Spinal cord (tissue), 10 donors: Measurements from ENCODE around the gene ANKRD22. TPM values are rescaled to one million over a fixed set of nuclear protein-coding genes. Genes with fewer than 3 reads are reported as not detected.

Experiments
- DNase-seq, 6 donors: peaks; one replicate each; pipeline versions ENCODE4 v3.0.0 to v3.0.0-alpha.2; 2013 to 2015; ENCODE audit warnings: low spot score in 6 of 6, low read depth in 4 of 6
- H3K27ac ChIP-seq: one replicate; pipeline ENCODE4 v1.5.1; 2013; ENCODE audit warnings: low read depth, low read length, control low read depth
- H3K27me3 ChIP-seq: one replicate; pipeline ENCODE4 v1.6.1; 2013; ENCODE audit warnings: low read length; ENCODE audit not compliant: control insufficient read depth, insufficient read depth
- H3K36me3 ChIP-seq: one replicate; pipeline ENCODE4 v1.6.1; 2013; ENCODE audit warnings: low read length; ENCODE audit not compliant: control insufficient read depth, insufficient read depth
- H3K4me1 ChIP-seq: one replicate; pipeline ENCODE4 v1.6.1; 2013; ENCODE audit warnings: low read length; ENCODE audit not compliant: control insufficient read depth, insufficient read depth
- H3K4me3 ChIP-seq: one replicate; pipeline ENCODE4 v1.5.1; 2013; ENCODE audit warnings: low read depth, low read length, control low read depth
- H3K9me3 ChIP-seq: one replicate; pipeline ENCODE4 v1.6.1; 2013; ENCODE audit warnings: low read length; ENCODE audit not compliant: control insufficient read depth, insufficient read depth
- WGBS: methylation state at CpG from one replicate; pipeline ENCODE4 v1.1.5; 2013; ENCODE audit warnings: missing lambda C conversion rate; ENCODE audit not compliant: insufficient coverage; 5-methylcytosine and 5-hydroxymethylcytosine counted together
- polyA plus RNA-seq, 2 donors: library from polyadenylated mRNA; unstranded; fragments of 120-200 nt; gene quantifications; one replicate each; pipeline ENCODE4 v1.2.1, GENCODE V29; 2013; ENCODE audit not compliant: insufficient read length in 2 of 2
- total RNA-seq, 2 donors: library from RNA; depleted of rRNA in 1 of 2; stranded (reverse); fragments of 120-200 nt in 1 of 2; fragments of >200 nt in 1 of 2; gene quantifications; one replicate each; pipeline versions ENCODE4 v1.2.3 to v1.2.4, GENCODE V29; 2013 to 2014
- donor health status: healthy.

Gene ANKRD22
- total and polyA plus RNA-seq, 4 donors = 0.17 to 0.70 (median 0.59) TPM; not detected in 1

- no peaks in the 10 kb centered on the region for H3K27me3 ChIP-seq
- H3K4me1 ChIP-seq = no peaks in the 10 kb centered on the region
- no peak for DNase-seq
- H3K36me3 ChIP-seq = no peaks in the 10 kb centered on the region
- no peak overlapping the region for H3K27ac ChIP-seq
- 44% methylated on average over 3 of the region's 6 CpGs for WGBS
- no peaks in the 10 kb centered on the region for H3K9me3 ChIP-seq
- H3K4me3 ChIP-seq = no peak overlapping the region
These were observed 47.4 kb downstream of the ANKRD22 start for GRCh38 chr10:88804083-88804812.

DNA sequence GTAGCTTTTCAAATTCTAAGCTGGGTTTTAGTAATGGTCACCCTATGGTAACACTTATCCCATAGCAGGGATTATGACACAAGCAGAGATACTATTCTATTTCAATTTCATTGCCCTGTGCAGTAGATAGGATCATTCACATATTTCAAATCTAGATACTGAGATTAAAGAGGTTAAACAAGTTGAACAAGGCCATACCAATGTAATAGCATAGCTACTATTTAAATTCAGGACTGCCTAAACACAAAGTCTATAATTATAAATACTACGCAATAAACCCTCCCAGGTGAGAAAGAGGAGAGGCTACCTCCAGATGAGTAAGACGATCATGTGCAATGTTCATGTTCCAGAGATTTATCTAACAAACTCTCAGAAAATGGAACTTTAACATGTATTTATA lies 48.0 kb downstream of the ANKRD22 start:
- no peak overlapping the region for H3K4me3 ChIP-seq
- no CpG with 5 or more reads among the region's 2 CpGs for WGBS
- H3K9me3 ChIP-seq = no peaks in the 10 kb centered on the region
- H3K27ac ChIP-seq = no peak overlapping the region
- no peaks in the 10 kb centered on the region for H3K4me1 ChIP-seq
- no peak for DNase-seq
- no peaks in the 10 kb centered on the region for H3K36me3 ChIP-seq
- H3K27me3 ChIP-seq = no peaks in the 10 kb centered on the region

GRCh38 chr10:88802523-88803285 lies 48.9 kb downstream of the ANKRD22 start, which contains the start of gene LIPM:
LIPM (plus strand) TSS chr10:88802730; CDS start chr10:88802897, 167 bp downstream.
- Histone ChIP-seq H3K4me1 (no peaks in the 10 kb centered on the region), H3K4me3 (no peak within 1 kb of the TSS), H3K27me3 (no peaks in the 10 kb centered on the region), H3K27ac (no peak within 1 kb of the TSS), H3K9me3 (no peaks in the 10 kb centered on the region), H3K36me3 (no peaks in the 10 kb centered on the region)
- 80% methylated on average over 1 of the region's 2 CpGs for WGBS
- DNase-seq = no peak

DNA sequence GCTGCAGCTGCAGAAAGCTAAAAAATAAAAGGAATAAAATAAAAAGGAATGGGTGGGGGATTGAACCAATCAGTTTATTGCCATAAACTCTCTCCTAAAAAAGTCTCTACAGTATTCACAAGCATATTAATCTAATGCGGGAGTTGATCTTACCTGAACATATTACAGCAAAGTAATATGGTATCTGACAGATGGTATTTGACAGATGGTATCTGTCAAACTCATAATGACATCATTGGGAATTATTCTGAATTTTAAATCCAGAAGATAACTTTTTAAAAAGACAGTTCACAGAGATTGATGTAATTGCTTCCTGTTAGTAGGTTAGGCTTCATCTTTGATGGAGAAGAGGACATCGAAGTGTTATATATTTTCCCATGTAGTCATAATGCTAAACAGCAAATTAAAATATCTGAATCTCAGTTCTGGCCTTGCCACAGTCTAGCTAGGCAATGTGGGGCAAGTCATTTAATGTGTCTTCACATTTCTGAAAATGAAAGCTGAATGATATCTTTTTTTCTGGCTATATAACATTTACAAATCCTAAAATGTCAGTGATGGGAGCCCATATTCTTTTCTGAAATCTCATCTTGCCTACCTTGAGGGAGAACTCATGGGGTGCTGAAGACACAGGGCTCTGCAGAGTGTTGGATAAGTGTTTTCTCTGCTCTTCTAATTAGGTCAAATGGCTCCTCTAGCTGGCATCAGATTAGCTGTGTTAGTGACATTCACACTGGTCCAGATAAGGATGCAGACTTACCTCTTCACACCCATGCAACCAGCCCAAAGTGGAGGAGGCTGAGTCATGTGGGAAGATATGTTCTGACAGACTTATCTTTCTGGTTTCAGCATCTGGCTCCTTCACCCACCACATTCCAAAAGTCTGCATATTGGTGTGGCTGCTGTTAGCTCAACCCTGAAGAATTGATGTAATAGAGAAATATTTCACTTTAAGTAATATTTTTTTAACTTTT lies 51.2 kb downstream of the ANKRD22 start:
- no peak for DNase-seq
- no peak overlapping the region for H3K27ac ChIP-seq
- H3K4me3 ChIP-seq = no peak overlapping the region
- no peaks in the 10 kb centered on the region for H3K4me1 ChIP-seq
- no peaks in the 10 kb centered on the region for H3K9me3 ChIP-seq
- H3K36me3 ChIP-seq = no peaks in the 10 kb centered on the region
- no peaks in the 10 kb centered on the region for H3K27me3 ChIP-seq
- no CpG with 5 or more reads among the region's 2 CpGs for WGBS

DNA sequence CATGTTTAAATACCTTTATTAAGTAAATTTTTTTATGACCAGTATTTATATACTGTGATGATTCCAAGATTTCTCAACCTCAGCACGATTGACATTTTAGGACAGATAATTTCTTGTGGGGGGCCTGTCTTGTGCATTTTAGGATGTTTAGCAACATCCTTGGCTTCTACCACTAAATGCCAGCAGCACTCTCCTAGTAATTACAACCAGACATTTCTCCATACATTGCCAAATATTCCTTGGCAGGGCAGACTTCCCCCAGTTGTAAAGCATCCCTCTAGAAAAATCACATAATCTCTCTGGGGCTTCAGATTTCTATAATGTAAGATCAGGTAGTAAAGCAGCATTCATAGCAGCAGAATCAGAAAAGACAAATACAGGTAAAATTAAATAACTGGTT lies 56.9 kb downstream of the ANKRD22 start:
- no CpG with 5 or more reads among the region's 1 CpG for WGBS
- DNase-seq = no peak
- Histone ChIP-seq H3K9me3 (no peaks in the 10 kb centered on the region), H3K36me3 (no peaks in the 10 kb centered on the region), H3K27ac (no peak overlapping the region), H3K4me1 (no peaks in the 10 kb centered on the region), H3K4me3 (no peak overlapping the region), H3K27me3 (no peaks in the 10 kb centered on the region)

GRCh38 chr10:88793712-88794299 lies 57.8 kb downstream of the ANKRD22 start:
- Histone ChIP-seq H3K4me1 (no peaks in the 10 kb centered on the region), H3K4me3 (no peak overlapping the region), H3K27ac (no peak overlapping the region), H3K36me3 (no peaks in the 10 kb centered on the region), H3K27me3 (no peaks in the 10 kb centered on the region), H3K9me3 (no peaks in the 10 kb centered on the region)
- 83% methylated on average over 1 of the region's 2 CpGs for WGBS
- no peak for DNase-seq

DNA sequence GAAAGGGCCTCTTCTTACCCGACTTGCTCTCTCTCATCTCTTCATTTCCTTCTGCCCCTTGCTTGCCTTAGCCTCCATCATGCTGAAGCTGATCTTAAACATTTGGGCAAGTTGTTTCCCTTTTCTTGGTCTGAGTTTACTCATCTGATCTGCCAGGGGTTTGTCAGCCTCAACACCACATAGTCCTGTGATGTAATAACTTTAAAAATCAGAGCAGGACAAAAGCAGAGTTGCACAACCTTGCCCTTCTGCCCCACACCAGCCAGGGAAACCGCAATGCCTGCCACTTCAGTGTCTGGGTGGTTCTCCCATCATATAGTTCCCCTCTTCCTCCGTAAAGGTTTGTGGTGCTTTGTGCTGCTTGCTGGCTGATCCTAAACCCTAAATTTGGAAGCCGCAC lies 59.0 kb downstream of the ANKRD22 start:
- Histone ChIP-seq H3K9me3 (no peaks in the 10 kb centered on the region), H3K36me3 (no peaks in the 10 kb centered on the region), H3K4me1 (no peaks in the 10 kb centered on the region), H3K4me3 (no peak overlapping the region), H3K27me3 (no peaks in the 10 kb centered on the region), H3K27ac (no peak overlapping the region)
- no peak for DNase-seq
- 75% methylated on average over 2 of the region's 4 CpGs for WGBS

DNA sequence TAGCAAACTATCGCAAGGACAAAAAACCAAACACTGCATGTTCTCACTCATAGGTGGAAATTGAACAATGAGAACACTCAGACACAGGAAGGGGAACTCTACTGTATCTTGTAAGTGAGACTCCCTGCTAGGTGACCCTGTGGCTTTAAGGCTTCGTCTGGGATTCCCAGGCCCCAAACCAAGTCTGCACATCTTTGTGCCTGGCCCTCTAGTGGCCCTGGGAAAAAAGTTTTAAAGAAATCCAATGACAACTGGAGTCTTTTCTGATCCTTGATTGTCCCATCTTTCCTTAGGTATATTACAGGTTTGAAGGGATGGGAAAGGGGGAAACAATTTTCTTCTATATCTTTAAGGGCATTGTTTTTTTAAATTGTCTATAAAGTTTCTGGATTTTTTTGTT lies 59.7 kb downstream of the ANKRD22 start:
- Histone ChIP-seq H3K4me3 (no peak overlapping the region), H3K9me3 (no peaks in the 10 kb centered on the region), H3K27me3 (no peaks in the 10 kb centered on the region), H3K36me3 (no peaks in the 10 kb centered on the region), H3K4me1 (no peaks in the 10 kb centered on the region), H3K27ac (no peak overlapping the region)
- DNase-seq = no peak
- WGBS = 50% methylated on average over 2 of the region's 2 CpGs

GRCh38 chr10:88788924-88789323 lies 62.7 kb downstream of the ANKRD22 start:
- Histone ChIP-seq H3K9me3 (no peaks in the 10 kb centered on the region), H3K36me3 (no peaks in the 10 kb centered on the region), H3K27ac (no peak overlapping the region), H3K27me3 (no peaks in the 10 kb centered on the region), H3K4me1 (no peaks in the 10 kb centered on the region), H3K4me3 (no peak overlapping the region)
- DNase-seq = no peak
